Activated T-cell treated with anti-CD3 and anti-CD28 coated beads for 1 hour (primary cell): ENCODE measurements around the gene DAB2IP.

ENCODE experiments used
- DNase-seq: peaks from one replicate; pipeline ENCODE4 v3.0.0-alpha.2; 2020; ENCODE audit warnings: low read depth

Gene DAB2IP

GRCh38 chr9:121663591-121663990 lies 12.2 kb downstream of the DAB2IP start:
- DNase-seq, result no peak

- no peak for DNase-seq
These were observed 14.9 kb downstream of the DAB2IP start for GRCh38 chr9:121666294-121666693.

GRCh38 chr9:121667214-121667613 lies 15.8 kb downstream of the DAB2IP start:
- DNase-seq, result no peak

- DNase-seq, result no peak
These were observed 16.5 kb downstream of the DAB2IP start for GRCh38 chr9:121667890-121668289.

- no peak for DNase-seq
These were observed 19.0 kb downstream of the DAB2IP start for GRCh38 chr9:121670431-121670830.

GRCh38 chr9:121671612-121672155 lies 20.2 kb downstream of the DAB2IP start:
- no peak for DNase-seq

GRCh38 chr9:121672213-121672612 lies 20.8 kb downstream of the DAB2IP start:
- no peak for DNase-seq

- no peak for DNase-seq
These were observed 21.6 kb downstream of the DAB2IP start for GRCh38 chr9:121672986-121673385.

- DNase-seq, result no peak
These were observed 22.1 kb downstream of the DAB2IP start for GRCh38 chr9:121673576-121673975.

GRCh38 chr9:121674017-121674416 lies 22.6 kb downstream of the DAB2IP start:
- DNase-seq, result no peak

- DNase-seq, result no peak
These were observed 23.5 kb downstream of the DAB2IP start for GRCh38 chr9:121674952-121675351.

- no peak for DNase-seq
These were observed 23.9 kb downstream of the DAB2IP start for GRCh38 chr9:121675381-121675780.

GRCh38 chr9:121675969-121676822 lies 24.8 kb downstream of the DAB2IP start:
- DNase-seq, result no peak

GRCh38 chr9:121676926-121677325 lies 25.5 kb downstream of the DAB2IP start:
- DNase-seq, result no peak

GRCh38 chr9:121678501-121679022 lies 27.1 kb downstream of the DAB2IP start:
- DNase-seq, result no peak

- DNase-seq, result no peak
These were observed 28.6 kb downstream of the DAB2IP start for GRCh38 chr9:121679901-121680635.

GRCh38 chr9:121681404-121681803 lies 30.0 kb downstream of the DAB2IP start:
- DNase-seq, result no peak

- no peak for DNase-seq
These were observed 30.8 kb downstream of the DAB2IP start for GRCh38 chr9:121682201-121682600.

- DNase-seq, result no peak
These were observed 31.6 kb downstream of the DAB2IP start for GRCh38 chr9:121682926-121683515.

- no peak for DNase-seq
These were observed 32.2 kb downstream of the DAB2IP start for GRCh38 chr9:121683652-121684051.

- no peak for DNase-seq
These were observed 33.1 kb downstream of the DAB2IP start for GRCh38 chr9:121684381-121685145.
